GM23338 (cell line): ENCODE measurements around the gene NRG3. TPM values are rescaled to one million over a fixed set of nuclear protein-coding genes. Genes with fewer than 3 reads are reported as not detected.

Experiments used
- ATAC-seq: fragments of 200-7000 bp; cut with Tn5 transposase; 3 replicates; pipeline ENCODE4 v1.9.1; 2020
- DNase-seq: peaks from one replicate; pipeline ENCODE4 v3.0.0-alpha.2; 2015; ENCODE audit warnings: low spot score
- H2AFZ ChIP-seq: fragments of 200-600 bp; sonication (generic); 2 replicates; pipeline ENCODE4 v1.8.0; 2016; ENCODE audit warnings: antibody characterized with exemption, mild to moderate bottlenecking, moderate library complexity
- H3F3A ChIP-seq: fragments of 200-600 bp; sonication (generic); replicated peaks from 2 replicates; pipeline ENCODE4 v1.8.0; 2017; ENCODE audit warnings: antibody characterized with exemption, mixed run types, low read depth
- H3K27ac ChIP-seq: fragments of 200-600 bp; sonication (generic); 2 replicates; pipeline ENCODE4 v1.6.1; 2016; ENCODE audit warnings: low read depth
- H3K27me3 ChIP-seq: fragments of 200-600 bp; sonication (generic); 2 replicates; pipeline ENCODE4 v1.8.0; 2016; ENCODE audit warnings: mild to moderate bottlenecking, mixed run types, moderate library complexity; ENCODE audit not compliant: insufficient read depth
- H3K36me3 ChIP-seq: fragments of 200-600 bp; sonication (generic); 2 replicates; pipeline ENCODE4 v1.8.0; 2016; ENCODE audit warnings: mild to moderate bottlenecking; ENCODE audit not compliant: insufficient read depth
- H3K4me1 ChIP-seq: fragments of 200-600 bp; sonication (generic); 2 replicates; pipeline ENCODE4 v1.8.0; 2016; ENCODE audit warnings: mild to moderate bottlenecking, moderate library complexity; ENCODE audit not compliant: insufficient read depth
- H3K4me2 ChIP-seq: fragments of 200-600 bp; sonication (generic); 2 replicates; pipeline ENCODE4 v1.7.1; 2017; ENCODE audit warnings: mixed run types
- H3K4me3 ChIP-seq: fragments of 200-600 bp; sonication (generic); 2 replicates; pipeline ENCODE4 v1.6.1; 2016; ENCODE audit warnings: mixed run types
- H3K79me2 ChIP-seq: fragments of 200-600 bp; sonication (generic); replicated peaks from 2 replicates; pipeline ENCODE4 v1.8.0; 2017; ENCODE audit warnings: mild to moderate bottlenecking; ENCODE audit not compliant: insufficient read depth
- H3K9me2 ChIP-seq: fragments of 200-600 bp; sonication (generic); 2 replicates; pipeline ENCODE4 v1.8.0; 2017; ENCODE audit not compliant: insufficient read depth
- H4K20me1 ChIP-seq: fragments of 200-600 bp; sonication (generic); replicated peaks from 2 replicates; pipeline ENCODE4 v1.8.0; 2017; ENCODE audit warnings: mild to moderate bottlenecking; ENCODE audit not compliant: insufficient read depth
- H3K27ac Mint-ChIP-seq: 2 replicates; pipeline ENCODE4 v1.8.0; 2020; ENCODE audit warnings: inconsistent platforms, mild to moderate bottlenecking, moderate library complexity, mixed read lengths
- H3K27me3 Mint-ChIP-seq: 3 replicates; pipeline ENCODE4 v1.8.0; 2022; ENCODE audit warnings: low read depth, mild to moderate bottlenecking, moderate library complexity, mixed read lengths, inconsistent platforms; ENCODE audit not compliant: insufficient read depth, poor library complexity
- H3K36me3 Mint-ChIP-seq: 3 replicates; pipeline ENCODE4 v1.8.0; 2021; ENCODE audit warnings: low read depth, mild to moderate bottlenecking, inconsistent platforms, moderate library complexity, mixed read lengths
- H3K4me1 Mint-ChIP-seq: 3 replicates; pipeline ENCODE4 v1.8.0; 2020; ENCODE audit warnings: mild to moderate bottlenecking, inconsistent platforms, mixed read lengths
- H3K4me3 Mint-ChIP-seq: 3 replicates; pipeline ENCODE4 v1.8.0; 2021; ENCODE audit warnings: moderate library complexity, mild to moderate bottlenecking, inconsistent platforms, mixed read lengths
- H3K9me3 Mint-ChIP-seq: 3 replicates; pipeline ENCODE4 v1.8.0; 2020; ENCODE audit warnings: moderate library complexity, mild to moderate bottlenecking, inconsistent platforms, mixed read lengths
- CREB1 ChIP-seq: fragments of 250-450 bp; sonication (Bioruptor Pico); IDR thresholded peaks from 2 replicates; pipeline ENCODE4 v1.5.0; 2020; ENCODE audit warnings: low read depth, mild to moderate bottlenecking, moderate library complexity
- EZH2 ChIP-seq: fragments of 200-600 bp; sonication (generic); IDR thresholded peaks from one replicate; pipeline ENCODE4 v1.8.0; 2017; ENCODE audit warnings: antibody characterized with exemption, mild to moderate bottlenecking, low read depth; ENCODE audit not compliant: unreplicated experiment
- EZH2phosphoT487 ChIP-seq: fragments of 200-600 bp; sonication (generic); IDR thresholded peaks from one replicate; pipeline ENCODE4 v1.8.1; 2018; ENCODE audit warnings: antibody characterized with exemption; ENCODE audit not compliant: unreplicated experiment
- JUNB ChIP-seq: IDR thresholded peaks from one replicate; pipeline ENCODE4 v1.6.1; 2016; ENCODE audit warnings: antibody characterized with exemption; ENCODE audit not compliant: unreplicated experiment
- NANOG ChIP-seq: IDR thresholded peaks from 2 replicates; pipeline ENCODE4 v1.6.1; 2016; ENCODE audit warnings: antibody characterized with exemption, borderline replicate concordance
- POLR2AphosphoS5 ChIP-seq: IDR thresholded peaks from 2 replicates; pipeline ENCODE4 v1.6.1; 2016; ENCODE audit warnings: antibody characterized with exemption, low read depth
- STAT1 ChIP-seq: IDR thresholded peaks from one replicate; pipeline ENCODE4 v1.6.1; 2016; ENCODE audit warnings: antibody characterized with exemption; ENCODE audit not compliant: unreplicated experiment
- ZNF114 ChIP-seq: fragments of 250-450 bp; sonication (Bioruptor Pico); IDR thresholded peaks from 2 replicates; pipeline ENCODE4 v1.5.0; 2020; ENCODE audit warnings: mild to moderate bottlenecking, moderate library complexity
- ZNF331 ChIP-seq: fragments of 250-450 bp; sonication (Bioruptor Pico); IDR thresholded peaks from 2 replicates; pipeline ENCODE4 v1.5.0; 2020; ENCODE audit warnings: low read depth, mild to moderate bottlenecking, moderate library complexity
- polyA plus RNA-seq: library from polyadenylated mRNA; unstranded; fragments of >200 nt; fragmentation: Nextera tagmentation; extraction: Ambion mirVana; gene quantifications from 2 replicates; pipeline ENCODE4 v1.2.1, GENCODE V29; 2016
- total RNA-seq: library from RNA; depleted of rRNA; stranded (reverse); fragments of >200 nt; shearing (Covaris generic); gene quantifications from 2 replicates; pipeline ENCODE4 v1.2.3, GENCODE V29; 2014
- TF ChIP-seq, protein P1 (sequence below): IDR thresholded peaks from one replicate; pipeline ENCODE4 v1.6.1; 2018; ENCODE audit warnings: antibody characterized with exemption; ENCODE audit not compliant: unreplicated experiment
- TF ChIP-seq, protein P2 (sequence below): fragments of 250-450 bp; sonication (Bioruptor Pico); IDR thresholded peaks from 2 replicates; pipeline ENCODE4 v1.5.0; 2020; ENCODE audit warnings: mild to moderate bottlenecking, moderate library complexity
- TF ChIP-seq, protein P3 (sequence below): IDR thresholded peaks from 2 replicates; pipeline ENCODE4 v1.6.1; 2016; ENCODE audit warnings: antibody characterized with exemption
- TF ChIP-seq, protein P4 (sequence below), 2 experiments: fragments of 200-600 bp in 1 of 2; sonication (generic) in 1 of 2; conservative IDR thresholded peaks; 2 replicates each; pipeline versions ENCODE4 v1.5.1 to v1.6.1; 2016 to 2017; ENCODE audit warnings: antibody characterized with exemption in 2 of 2, low read depth in 2 of 2, mild to moderate bottlenecking in 2 of 2, moderate library complexity in 1 of 2

NRG3 gene
- total and polyA plus RNA-seq, 2 experiments from 2014 or later: 1.9 to 3.9 TPM

DNA sequence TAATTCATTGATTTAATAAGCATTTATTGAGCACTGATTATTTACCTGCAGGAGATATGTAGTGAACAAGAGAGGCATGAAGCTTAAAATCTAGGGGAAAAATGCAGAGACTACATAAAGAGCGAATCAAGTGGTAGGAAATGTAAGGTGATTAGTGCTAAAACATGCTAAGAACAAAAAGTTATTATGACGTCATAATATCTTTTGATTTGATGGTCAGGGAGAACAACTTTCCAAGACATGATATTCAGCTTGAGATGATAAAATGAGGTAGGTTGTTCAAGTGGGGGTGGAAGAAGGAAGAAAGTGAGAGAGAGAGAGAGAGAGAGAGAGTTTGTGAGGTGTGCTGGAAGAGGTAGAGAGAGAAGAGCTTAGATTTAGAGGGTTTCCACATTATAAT lies 317.7 kb downstream of the NRG3 start:
- Mint-ChIP-seq H3K27ac (no peak overlapping the region), H3K27me3 (no peaks in the 10 kb centered on the region), H3K9me3 (no peaks in the 10 kb centered on the region), H3K36me3 (no peaks in the 10 kb centered on the region), H3K4me3 (no peak overlapping the region), H3K4me1 (peaks cover 4% of the 10 kb centered on the region; the same call in 2 of the 3 replicates)
- no peak for ATAC-seq
- Histone ChIP-seq H3K79me2 (no peaks in the 10 kb centered on the region), H3K27me3 (no peaks in the 10 kb centered on the region), H3K9me2 (no peaks in the 10 kb centered on the region), H4K20me1 (peaks cover 5% of the 10 kb centered on the region; the same call in 1 of the 2 replicates), H2AFZ (no peak overlapping the region), H3K27ac (no peak overlapping the region), H3K4me1 (no peaks in the 10 kb centered on the region; the same call in 1 of the 2 replicates), H3K4me2 (no peak overlapping the region), H3K36me3 (no peaks in the 10 kb centered on the region), H3F3A (no peaks in the 10 kb centered on the region), H3K4me3 (no peak overlapping the region)
- no peak for DNase-seq
- TF ChIP-seq POLR2AphosphoS5 (no peak), NANOG (no peak), EZH2phosphoT487 (no peak), STAT1 (no peak), EZH2 (no peak), ZNF331 (CRISPR knock-in tag) (no peak), JUNB (no peak), CREB1 (CRISPR knock-in tag) (no peak), ZNF114 (CRISPR knock-in tag) (no peak)
- TF ChIP-seq, protein P1, sequence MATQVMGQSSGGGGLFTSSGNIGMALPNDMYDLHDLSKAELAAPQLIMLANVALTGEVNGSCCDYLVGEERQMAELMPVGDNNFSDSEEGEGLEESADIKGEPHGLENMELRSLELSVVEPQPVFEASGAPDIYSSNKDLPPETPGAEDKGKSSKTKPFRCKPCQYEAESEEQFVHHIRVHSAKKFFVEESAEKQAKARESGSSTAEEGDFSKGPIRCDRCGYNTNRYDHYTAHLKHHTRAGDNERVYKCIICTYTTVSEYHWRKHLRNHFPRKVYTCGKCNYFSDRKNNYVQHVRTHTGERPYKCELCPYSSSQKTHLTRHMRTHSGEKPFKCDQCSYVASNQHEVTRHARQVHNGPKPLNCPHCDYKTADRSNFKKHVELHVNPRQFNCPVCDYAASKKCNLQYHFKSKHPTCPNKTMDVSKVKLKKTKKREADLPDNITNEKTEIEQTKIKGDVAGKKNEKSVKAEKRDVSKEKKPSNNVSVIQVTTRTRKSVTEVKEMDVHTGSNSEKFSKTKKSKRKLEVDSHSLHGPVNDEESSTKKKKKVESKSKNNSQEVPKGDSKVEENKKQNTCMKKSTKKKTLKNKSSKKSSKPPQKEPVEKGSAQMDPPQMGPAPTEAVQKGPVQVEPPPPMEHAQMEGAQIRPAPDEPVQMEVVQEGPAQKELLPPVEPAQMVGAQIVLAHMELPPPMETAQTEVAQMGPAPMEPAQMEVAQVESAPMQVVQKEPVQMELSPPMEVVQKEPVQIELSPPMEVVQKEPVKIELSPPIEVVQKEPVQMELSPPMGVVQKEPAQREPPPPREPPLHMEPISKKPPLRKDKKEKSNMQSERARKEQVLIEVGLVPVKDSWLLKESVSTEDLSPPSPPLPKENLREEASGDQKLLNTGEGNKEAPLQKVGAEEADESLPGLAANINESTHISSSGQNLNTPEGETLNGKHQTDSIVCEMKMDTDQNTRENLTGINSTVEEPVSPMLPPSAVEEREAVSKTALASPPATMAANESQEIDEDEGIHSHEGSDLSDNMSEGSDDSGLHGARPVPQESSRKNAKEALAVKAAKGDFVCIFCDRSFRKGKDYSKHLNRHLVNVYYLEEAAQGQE: no peak
- TF ChIP-seq, protein P2, sequence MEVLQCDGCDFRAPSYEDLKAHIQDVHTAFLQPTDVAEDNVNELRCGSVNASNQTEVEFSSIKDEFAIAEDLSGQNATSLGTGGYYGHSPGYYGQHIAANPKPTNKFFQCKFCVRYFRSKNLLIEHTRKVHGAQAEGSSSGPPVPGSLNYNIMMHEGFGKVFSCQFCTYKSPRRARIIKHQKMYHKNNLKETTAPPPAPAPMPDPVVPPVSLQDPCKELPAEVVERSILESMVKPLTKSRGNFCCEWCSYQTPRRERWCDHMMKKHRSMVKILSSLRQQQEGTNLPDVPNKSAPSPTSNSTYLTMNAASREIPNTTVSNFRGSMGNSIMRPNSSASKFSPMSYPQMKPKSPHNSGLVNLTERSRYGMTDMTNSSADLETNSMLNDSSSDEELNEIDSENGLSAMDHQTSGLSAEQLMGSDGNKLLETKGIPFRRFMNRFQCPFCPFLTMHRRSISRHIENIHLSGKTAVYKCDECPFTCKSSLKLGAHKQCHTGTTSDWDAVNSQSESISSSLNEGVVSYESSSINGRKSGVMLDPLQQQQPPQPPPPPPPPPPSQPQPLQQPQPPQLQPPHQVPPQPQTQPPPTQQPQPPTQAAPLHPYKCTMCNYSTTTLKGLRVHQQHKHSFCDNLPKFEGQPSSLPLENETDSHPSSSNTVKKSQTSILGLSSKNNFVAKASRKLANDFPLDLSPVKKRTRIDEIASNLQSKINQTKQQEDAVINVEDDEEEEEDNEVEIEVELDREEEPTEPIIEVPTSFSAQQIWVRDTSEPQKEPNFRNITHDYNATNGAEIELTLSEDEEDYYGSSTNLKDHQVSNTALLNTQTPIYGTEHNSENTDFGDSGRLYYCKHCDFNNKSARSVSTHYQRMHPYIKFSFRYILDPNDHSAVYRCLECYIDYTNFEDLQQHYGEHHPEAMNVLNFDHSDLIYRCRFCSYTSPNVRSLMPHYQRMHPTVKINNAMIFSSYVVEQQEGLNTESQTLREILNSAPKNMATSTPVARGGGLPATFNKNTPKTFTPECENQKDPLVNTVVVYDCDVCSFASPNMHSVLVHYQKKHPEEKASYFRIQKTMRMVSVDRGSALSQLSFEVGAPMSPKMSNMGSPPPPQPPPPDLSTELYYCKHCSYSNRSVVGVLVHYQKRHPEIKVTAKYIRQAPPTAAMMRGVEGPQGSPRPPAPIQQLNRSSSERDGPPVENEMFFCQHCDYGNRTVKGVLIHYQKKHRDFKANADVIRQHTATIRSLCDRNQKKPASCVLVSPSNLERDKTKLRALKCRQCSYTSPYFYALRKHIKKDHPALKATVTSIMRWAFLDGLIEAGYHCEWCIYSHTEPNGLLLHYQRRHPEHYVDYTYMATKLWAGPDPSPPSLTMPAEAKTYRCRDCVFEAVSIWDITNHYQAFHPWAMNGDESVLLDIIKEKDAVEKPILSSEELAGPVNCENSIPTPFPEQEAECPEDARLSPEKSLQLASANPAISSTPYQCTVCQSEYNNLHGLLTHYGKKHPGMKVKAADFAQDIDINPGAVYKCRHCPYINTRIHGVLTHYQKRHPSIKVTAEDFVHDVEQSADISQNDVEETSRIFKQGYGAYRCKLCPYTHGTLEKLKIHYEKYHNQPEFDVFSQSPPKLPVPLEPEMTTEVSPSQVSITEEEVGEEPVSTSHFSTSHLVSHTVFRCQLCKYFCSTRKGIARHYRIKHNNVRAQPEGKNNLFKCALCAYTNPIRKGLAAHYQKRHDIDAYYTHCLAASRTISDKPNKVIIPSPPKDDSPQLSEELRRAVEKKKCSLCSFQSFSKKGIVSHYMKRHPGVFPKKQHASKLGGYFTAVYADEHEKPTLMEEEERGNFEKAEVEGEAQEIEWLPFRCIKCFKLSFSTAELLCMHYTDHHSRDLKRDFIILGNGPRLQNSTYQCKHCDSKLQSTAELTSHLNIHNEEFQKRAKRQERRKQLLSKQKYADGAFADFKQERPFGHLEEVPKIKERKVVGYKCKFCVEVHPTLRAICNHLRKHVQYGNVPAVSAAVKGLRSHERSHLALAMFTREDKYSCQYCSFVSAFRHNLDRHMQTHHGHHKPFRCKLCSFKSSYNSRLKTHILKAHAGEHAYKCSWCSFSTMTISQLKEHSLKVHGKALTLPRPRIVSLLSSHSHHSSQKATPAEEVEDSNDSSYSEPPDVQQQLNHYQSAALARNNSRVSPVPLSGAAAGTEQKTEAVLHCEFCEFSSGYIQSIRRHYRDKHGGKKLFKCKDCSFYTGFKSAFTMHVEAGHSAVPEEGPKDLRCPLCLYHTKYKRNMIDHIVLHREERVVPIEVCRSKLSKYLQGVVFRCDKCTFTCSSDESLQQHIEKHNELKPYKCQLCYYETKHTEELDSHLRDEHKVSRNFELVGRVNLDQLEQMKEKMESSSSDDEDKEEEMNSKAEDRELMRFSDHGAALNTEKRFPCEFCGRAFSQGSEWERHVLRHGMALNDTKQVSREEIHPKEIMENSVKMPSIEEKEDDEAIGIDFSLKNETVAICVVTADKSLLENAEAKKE (CRISPR knock-in tag): no peak
- TF ChIP-seq, protein P3, sequence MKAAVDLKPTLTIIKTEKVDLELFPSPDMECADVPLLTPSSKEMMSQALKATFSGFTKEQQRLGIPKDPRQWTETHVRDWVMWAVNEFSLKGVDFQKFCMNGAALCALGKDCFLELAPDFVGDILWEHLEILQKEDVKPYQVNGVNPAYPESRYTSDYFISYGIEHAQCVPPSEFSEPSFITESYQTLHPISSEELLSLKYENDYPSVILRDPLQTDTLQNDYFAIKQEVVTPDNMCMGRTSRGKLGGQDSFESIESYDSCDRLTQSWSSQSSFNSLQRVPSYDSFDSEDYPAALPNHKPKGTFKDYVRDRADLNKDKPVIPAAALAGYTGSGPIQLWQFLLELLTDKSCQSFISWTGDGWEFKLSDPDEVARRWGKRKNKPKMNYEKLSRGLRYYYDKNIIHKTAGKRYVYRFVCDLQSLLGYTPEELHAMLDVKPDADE: no peak
- TF ChIP-seq, protein P4, sequence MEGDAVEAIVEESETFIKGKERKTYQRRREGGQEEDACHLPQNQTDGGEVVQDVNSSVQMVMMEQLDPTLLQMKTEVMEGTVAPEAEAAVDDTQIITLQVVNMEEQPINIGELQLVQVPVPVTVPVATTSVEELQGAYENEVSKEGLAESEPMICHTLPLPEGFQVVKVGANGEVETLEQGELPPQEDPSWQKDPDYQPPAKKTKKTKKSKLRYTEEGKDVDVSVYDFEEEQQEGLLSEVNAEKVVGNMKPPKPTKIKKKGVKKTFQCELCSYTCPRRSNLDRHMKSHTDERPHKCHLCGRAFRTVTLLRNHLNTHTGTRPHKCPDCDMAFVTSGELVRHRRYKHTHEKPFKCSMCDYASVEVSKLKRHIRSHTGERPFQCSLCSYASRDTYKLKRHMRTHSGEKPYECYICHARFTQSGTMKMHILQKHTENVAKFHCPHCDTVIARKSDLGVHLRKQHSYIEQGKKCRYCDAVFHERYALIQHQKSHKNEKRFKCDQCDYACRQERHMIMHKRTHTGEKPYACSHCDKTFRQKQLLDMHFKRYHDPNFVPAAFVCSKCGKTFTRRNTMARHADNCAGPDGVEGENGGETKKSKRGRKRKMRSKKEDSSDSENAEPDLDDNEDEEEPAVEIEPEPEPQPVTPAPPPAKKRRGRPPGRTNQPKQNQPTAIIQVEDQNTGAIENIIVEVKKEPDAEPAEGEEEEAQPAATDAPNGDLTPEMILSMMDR (conservative IDR thresholded peaks at IDR 0.05; ENCODE audit: low read depth in 2 of 2): no peak
